HG03039 (cell line): ENCODE results near the gene PRDM12.

Experiments used
- ATAC-seq: cut with Tn5 transposase; IDR thresholded peaks from one replicate; pipeline ENCODE4 v1.9.1; 2021; ENCODE audit warnings: mild to moderate bottlenecking, moderate library complexity; ENCODE audit not compliant: unreplicated experiment

The PRDM12 gene

DNA sequence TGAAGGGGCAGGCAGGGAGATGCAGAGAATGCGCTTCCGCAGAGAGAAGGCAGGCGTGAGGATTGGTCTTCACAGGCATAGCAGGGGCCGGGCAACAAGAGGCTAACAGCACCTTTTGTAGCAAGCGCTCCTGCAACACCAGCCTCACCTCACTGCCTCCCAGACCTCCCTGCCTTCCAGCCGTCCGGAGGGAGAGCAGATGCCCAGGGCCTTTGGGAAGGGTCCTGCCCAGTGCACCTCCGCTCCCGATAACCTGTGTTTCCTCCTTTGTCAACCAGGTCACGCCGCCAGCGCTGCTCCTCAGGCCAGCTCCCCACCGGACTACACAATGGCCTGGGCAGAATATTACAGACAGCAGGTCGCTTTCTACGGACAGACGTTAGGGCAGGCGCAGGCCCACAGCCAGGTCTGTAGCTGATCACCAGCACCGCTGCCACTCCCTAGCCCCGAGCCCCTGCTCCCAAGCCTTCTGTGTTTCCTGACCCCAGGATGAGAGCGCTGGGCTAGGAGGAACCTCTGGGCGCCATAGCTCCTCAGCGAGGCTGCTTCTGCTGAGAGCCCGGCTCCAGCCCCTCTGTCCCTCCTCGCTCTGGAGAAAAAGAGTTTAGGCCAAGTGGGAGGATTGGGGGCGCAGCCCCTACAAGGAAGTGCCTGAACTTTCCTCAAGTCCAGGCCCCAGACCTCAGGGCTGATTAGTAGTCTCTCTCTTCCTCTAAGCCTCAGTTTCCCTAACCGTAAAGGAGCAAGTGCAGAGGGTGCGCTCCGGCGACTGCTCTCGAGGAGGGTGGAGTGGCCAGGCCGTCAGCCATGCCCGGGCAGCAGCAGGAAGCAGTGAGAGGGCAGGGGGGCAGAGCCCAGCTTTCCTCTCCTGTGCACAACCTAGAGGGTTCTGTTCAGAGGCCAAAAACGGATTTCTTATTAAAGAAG is 28.4 kb upstream of the PRDM12 start:
- no peak for ATAC-seq

- ATAC-seq = no peak
Observed at GRCh38 chr9:130636648-130637020, 27.8 kb upstream of the PRDM12 start.

DNA sequence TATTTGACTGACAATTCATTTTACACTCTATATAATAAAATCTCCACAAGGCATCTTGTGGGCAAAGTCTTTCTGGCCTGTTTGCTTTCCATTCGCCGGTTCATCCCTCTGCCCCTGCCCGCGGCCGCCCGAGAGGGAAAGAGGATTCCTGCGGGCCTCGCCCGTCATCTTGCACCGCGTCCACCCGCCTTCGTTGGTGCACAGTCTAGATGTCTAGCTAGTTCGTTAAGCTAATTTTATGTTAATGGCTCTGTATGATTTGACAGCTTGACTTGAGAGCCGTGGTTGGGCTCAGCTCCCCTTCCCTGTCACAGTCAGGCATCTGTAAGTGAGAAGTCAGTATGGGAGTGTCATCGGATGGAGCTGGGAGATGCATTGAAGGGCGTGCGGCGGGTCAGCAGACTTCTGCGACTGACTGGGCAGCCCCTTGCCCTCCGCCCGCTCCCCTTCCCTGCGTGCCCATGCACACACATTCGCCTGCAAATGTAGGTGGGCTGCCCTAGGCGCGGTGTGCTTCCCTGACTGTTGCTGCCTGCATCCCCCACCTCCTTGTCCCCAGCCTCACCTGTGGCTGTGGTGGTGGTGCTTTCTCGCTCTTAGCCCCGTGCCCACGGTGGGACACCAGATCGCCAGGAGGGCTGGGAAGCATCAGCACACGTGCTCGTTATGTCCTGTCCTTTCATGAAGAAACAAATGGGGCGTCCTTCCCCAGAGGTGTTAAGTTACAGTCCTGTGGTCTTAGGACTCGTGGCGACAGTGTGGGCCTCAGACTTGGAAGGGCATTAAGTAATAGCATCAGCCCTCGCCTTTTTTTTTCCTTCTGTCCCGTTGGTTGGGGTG is 25.9 kb upstream of the PRDM12 start:
- no peak for ATAC-seq

DNA sequence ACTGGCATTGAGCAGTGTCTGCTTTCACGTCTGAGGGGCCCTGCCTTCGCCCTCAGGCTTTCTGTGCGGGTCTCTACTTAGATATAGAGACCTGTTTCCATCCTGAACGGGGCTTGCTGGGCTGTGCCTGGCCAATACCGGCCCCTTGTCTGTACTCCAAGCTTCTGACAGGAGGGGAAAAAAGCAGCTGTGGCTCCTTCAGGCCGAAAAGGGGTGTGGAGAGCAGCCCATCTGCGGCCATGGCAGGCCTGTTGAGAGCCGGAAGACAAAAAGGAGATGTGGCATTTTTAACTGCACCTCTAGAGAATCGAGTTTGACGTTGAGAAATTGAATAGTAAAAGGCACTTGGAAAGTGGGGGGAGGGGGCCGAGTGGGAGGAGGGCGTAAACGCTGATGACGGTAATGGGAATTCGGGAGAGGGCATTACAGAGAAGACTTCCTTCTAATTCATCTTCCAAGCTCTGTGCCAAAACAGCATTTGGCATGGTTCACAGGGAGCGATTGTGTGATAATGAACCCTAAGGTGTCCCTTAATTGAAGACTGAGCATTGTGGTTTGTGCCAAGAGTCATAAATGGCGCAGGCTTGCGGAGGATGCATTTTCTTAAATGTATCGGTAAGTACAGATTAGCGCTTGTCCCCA is 25.1 kb upstream of the PRDM12 start:
- no peak for ATAC-seq

- ATAC-seq = no peak
Observed at GRCh38 chr9:130639866-130640555, 24.4 kb upstream of the PRDM12 start.

DNA sequence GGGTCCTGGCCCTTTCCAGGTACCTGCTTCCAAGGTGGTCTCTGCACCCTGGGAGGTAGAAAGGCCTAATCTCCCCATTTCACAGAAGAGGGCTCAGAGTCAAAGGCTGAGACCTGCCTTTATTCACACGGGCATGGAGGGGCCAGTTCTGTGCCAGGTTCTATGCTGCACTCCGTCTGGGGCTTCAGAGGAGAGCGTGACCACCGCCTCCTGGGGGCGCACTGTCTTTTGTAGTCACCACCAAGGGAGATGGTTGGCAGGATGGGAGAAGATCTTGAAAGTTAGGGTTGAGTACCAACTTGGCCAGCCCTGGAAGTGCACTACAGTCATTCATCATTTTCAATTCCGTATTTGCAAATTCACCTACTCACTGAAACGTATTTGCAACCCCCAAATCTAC is 23.7 kb upstream of the PRDM12 start:
- ATAC-seq = no peak

GRCh38 chr9:130642926-130643325 is 21.5 kb upstream of the PRDM12 start:
- ATAC-seq = no peak

- no peak for ATAC-seq
Observed at GRCh38 chr9:130651221-130651620, 13.2 kb upstream of the PRDM12 start.

- ATAC-seq = no peak
Observed at GRCh38 chr9:130651752-130652151, 12.6 kb upstream of the PRDM12 start.

GRCh38 chr9:130654879-130655278 is 9.5 kb upstream of the PRDM12 start:
- no peak for ATAC-seq

GRCh38 chr9:130658893-130659698 is 5.3 kb upstream of the PRDM12 start:
- no peak for ATAC-seq

DNA sequence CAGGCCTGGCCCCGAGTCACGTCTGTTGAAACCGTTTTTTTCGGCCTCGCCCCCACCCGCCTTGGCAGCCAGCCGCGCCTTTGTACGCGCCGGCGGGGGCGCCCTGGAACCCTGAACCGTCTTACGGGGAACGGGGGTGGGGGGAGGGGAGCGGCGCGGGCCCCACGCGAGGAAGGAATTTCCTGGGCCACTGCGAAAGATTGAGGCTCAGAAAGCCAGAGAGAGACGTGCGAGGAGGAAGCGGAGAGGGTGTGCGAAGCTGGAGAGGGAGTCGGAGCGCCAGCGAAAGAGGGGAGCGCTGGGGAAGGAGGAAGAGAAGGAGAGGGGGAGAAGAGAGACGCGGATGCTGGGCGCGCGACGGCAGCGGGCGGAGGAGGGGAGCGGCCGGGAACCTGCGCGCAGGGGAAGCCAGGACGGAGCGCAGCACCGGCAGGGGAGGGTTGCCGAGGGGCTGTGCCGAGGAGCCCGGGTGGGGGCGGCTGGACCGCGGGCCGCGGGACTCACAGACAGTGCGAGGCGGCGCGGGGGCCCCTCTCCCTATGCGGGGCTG is 4.6 kb upstream of the PRDM12 start:
- ATAC-seq = no peak

- ATAC-seq = no peak
Observed at GRCh38 chr9:130660326-130660682, 4.1 kb upstream of the PRDM12 start.

- no peak for ATAC-seq
Observed at GRCh38 chr9:130660683-130661450, 3.5 kb upstream of the PRDM12 start.

- ATAC-seq = no peak
Observed at GRCh38 chr9:130661451-130662098, 2.8 kb upstream of the PRDM12 start.

- ATAC-seq = no peak
Observed at GRCh38 chr9:130662099-130662969, 2.1 kb upstream of the PRDM12 start.

DNA sequence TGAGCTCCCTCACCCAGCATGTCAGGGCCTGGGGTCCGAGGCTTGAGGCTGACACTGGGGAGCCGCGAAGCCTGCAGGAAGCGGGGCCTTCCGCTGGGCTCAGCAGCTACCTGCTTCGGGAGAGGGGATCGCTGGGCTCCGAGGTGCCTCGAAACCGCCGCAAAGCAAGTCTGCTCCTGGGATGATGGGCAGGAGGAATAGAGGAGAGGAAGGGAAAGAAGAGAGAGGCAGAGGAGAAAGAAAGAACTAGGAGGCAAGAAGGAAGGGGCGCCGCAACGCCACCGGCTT is 1.5 kb upstream of the PRDM12 start:
- ATAC-seq = no peak
